SU-DHL-6 (cell line): ENCODE data around the gene OGDH.

Source experiments
- H2AFZ ChIP-seq: fragments of 200-600 bp; sonication (generic); 2 replicates; pipeline ENCODE4 v1.6.1; 2014; ENCODE audit warnings: low read depth, mild to moderate bottlenecking, moderate library complexity, mixed read lengths, antibody characterized with exemption, low read length; ENCODE audit not compliant: severe bottlenecking
- H3F3A ChIP-seq: fragments of 200-600 bp; shearing (Covaris generic); 2 replicates; pipeline ENCODE4 v1.6.0; 2016; ENCODE audit warnings: antibody characterized with exemption, mild to moderate bottlenecking; ENCODE audit not compliant: insufficient read depth
- H3K27ac ChIP-seq: fragments of 200-600 bp; sonication (generic); 2 replicates; pipeline ENCODE4 v1.5.1; 2016; ENCODE audit warnings: low read depth, mild to moderate bottlenecking, low read length, moderate library complexity, mixed read lengths
- H3K27me3 ChIP-seq: fragments of 200-600 bp; sonication (generic), shearing (Covaris generic); 2 replicates; pipeline ENCODE4 v1.6.0; 2014; ENCODE audit warnings: mild to moderate bottlenecking, low read length
- H3K36me3 ChIP-seq: fragments of 200-600 bp; sonication (generic); 2 replicates; pipeline ENCODE4 v1.6.1; 2014; ENCODE audit warnings: mild to moderate bottlenecking, low read length, mixed read lengths
- H3K4me2 ChIP-seq: fragments of 300-600, 200-600 bp; shearing (Covaris generic), sonication (generic); 2 replicates; pipeline ENCODE4 v1.6.0; 2014; ENCODE audit warnings: low read length, low read depth, mild to moderate bottlenecking; ENCODE audit not compliant: poor library complexity, severe bottlenecking
- H3K4me3 ChIP-seq: fragments of 200-600 bp; sonication (generic); 2 replicates; pipeline ENCODE4 v1.5.1; 2014; ENCODE audit warnings: antibody characterized with exemption, low read length, mild to moderate bottlenecking, mixed read lengths; ENCODE audit not compliant: insufficient read depth, poor library complexity, severe bottlenecking
- H3K79me2 ChIP-seq: fragments of 200-600 bp; sonication (generic); 2 replicates; pipeline ENCODE4 v1.6.1; 2014; ENCODE audit warnings: mild to moderate bottlenecking, low read length, moderate library complexity; ENCODE audit not compliant: insufficient read depth
- H3K9ac ChIP-seq: fragments of 200-600 bp; sonication (generic); 2 replicates; pipeline ENCODE4 v1.7.0; 2014; ENCODE audit warnings: mild to moderate bottlenecking, low read length
- H3K9me2 ChIP-seq: fragments of 200-600 bp; sonication (generic); replicated peaks from 2 replicates; pipeline ENCODE4 v1.6.1; 2014; ENCODE audit warnings: low read length; ENCODE audit not compliant: insufficient read depth
- H3K9me3 ChIP-seq: fragments of 200-600 bp; sonication (generic); 2 replicates; pipeline ENCODE4 v1.6.1; 2014; ENCODE audit warnings: low read length, mixed read lengths; ENCODE audit not compliant: insufficient read depth
- H4K20me1 ChIP-seq: fragments of 200-600 bp; sonication (generic); 2 replicates; pipeline ENCODE4 v1.6.1; 2014; ENCODE audit warnings: low read depth, mild to moderate bottlenecking, antibody characterized with exemption, low read length, moderate library complexity, mixed read lengths
- CTCF ChIP-seq: fragments of 200-600 bp; sonication (generic); IDR thresholded peaks from one replicate; pipeline ENCODE4 v1.5.1; 2017; ENCODE audit warnings: antibody characterized with exemption, mild to moderate bottlenecking, low read length, moderate library complexity; ENCODE audit not compliant: insufficient read depth, poor library complexity, severe bottlenecking
- EZH2phosphoT487 ChIP-seq: fragments of 200-600 bp; sonication (generic), shearing (Covaris generic); conservative IDR thresholded peaks from 2 replicates; pipeline ENCODE4 v1.6.1; 2018; ENCODE audit warnings: mild to moderate bottlenecking, antibody characterized with exemption, low read length, moderate library complexity, mixed read lengths

The OGDH gene

GRCh38 chr7:44755698-44756627 is 149.5 kb downstream of the OGDH start:
- Histone ChIP-seq H3K4me2 (no peak overlapping the region), H3K27ac (no peak overlapping the region), H3F3A (no peaks in the 10 kb centered on the region), H3K79me2 (no peaks in the 10 kb centered on the region; the same call in 1 of the 2 replicates), H3K36me3 (no peaks in the 10 kb centered on the region), H4K20me1 (peaks cover 3% of the 10 kb centered on the region; the same call in 1 of the 2 replicates), H3K4me3 (no peak overlapping the region), H3K9me3 (no peaks in the 10 kb centered on the region), H2AFZ (no peak overlapping the region), H3K9ac (no peak overlapping the region), H3K9me2 (no peaks in the 10 kb centered on the region), H3K27me3 (no peaks in the 10 kb centered on the region)
- TF ChIP-seq EZH2phosphoT487, result no peak
- TF ChIP-seq CTCF, result no peak

- Histone ChIP-seq H3K9ac (no peak overlapping the region), H3K9me3 (no peaks in the 10 kb centered on the region), H3K4me3 (no peak overlapping the region), H3F3A (no peaks in the 10 kb centered on the region), H2AFZ (no peak overlapping the region), H3K79me2 (no peaks in the 10 kb centered on the region; the same call in 1 of the 2 replicates), H3K27me3 (no peaks in the 10 kb centered on the region), H3K36me3 (no peaks in the 10 kb centered on the region), H3K9me2 (no peaks in the 10 kb centered on the region), H4K20me1 (no peaks in the 10 kb centered on the region), H3K4me2 (no peak overlapping the region), H3K27ac (no peak overlapping the region)
- TF ChIP-seq EZH2phosphoT487 (no peak), CTCF (no peak)
Measured at GRCh38 chr7:44756904-44757303, 150.5 kb downstream of the OGDH start.

GRCh38 chr7:44757311-44757710 is 150.9 kb downstream of the OGDH start:
- Histone ChIP-seq H2AFZ (no peak overlapping the region), H3K27ac (no peak overlapping the region), H3K4me3 (no peak overlapping the region), H3K4me2 (no peak overlapping the region), H3K27me3 (no peaks in the 10 kb centered on the region), H4K20me1 (no peaks in the 10 kb centered on the region), H3K9me2 (no peaks in the 10 kb centered on the region), H3K79me2 (no peaks in the 10 kb centered on the region; the same call in 1 of the 2 replicates), H3K9ac (no peak overlapping the region), H3K36me3 (no peaks in the 10 kb centered on the region), H3K9me3 (no peaks in the 10 kb centered on the region), H3F3A (no peaks in the 10 kb centered on the region)
- TF ChIP-seq CTCF (no peak), EZH2phosphoT487 (no peak)
